NOMO-1 (cell line): Measurements from ENCODE around the gene UPK3BL1.
"Not testable (repeated sequence)": the region's sequence is repeated elsewhere in the genome, so short reads cannot be mapped to it uniquely, and the experiment has no call there.

ENCODE experiments used
- DNase-seq, 2 experiments: peaks; one replicate each; lab custom pipeline; 2025; ENCODE audit not compliant: unreplicated experiment in 2 of 2; lab: John Stamatoyannopoulos, UW

Gene UPK3BL1

DNA sequence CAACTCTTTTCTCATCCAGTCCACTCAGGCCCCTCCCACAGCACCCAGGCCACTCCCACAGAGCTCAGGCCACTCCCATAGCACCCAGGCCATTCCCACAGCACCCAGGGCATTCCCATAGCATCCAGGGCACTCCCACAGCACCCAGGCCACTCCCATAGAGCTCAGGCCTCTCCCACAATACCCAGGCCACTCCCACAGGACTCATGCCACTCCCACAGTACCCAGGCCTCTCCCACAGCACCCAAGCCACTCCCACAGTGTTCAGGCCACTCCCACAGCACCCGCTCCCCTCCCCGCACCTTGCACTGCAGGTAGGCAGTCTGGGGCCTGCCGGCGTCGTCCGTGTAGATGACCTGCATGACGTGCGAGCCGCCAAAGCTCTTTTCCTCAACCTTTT lies 52.7 kb downstream of the UPK3BL1 start:
- DNase-seq: not testable (repeated sequence)
